CD4-positive, alpha-beta T cell treated with Interleukin-1 beta for 1 hour (primary cell): ENCODE results near the gene GPER1.
"Not testable (repeated sequence)": the region's sequence is repeated elsewhere in the genome, so short reads cannot be mapped to it uniquely, and the experiment has no call there.

Experiments used
- DNase-seq, 2 donors: peaks; one replicate each; pipeline ENCODE4 v3.0.0-alpha.2; 2020 to 2022

Gene GPER1

DNA sequence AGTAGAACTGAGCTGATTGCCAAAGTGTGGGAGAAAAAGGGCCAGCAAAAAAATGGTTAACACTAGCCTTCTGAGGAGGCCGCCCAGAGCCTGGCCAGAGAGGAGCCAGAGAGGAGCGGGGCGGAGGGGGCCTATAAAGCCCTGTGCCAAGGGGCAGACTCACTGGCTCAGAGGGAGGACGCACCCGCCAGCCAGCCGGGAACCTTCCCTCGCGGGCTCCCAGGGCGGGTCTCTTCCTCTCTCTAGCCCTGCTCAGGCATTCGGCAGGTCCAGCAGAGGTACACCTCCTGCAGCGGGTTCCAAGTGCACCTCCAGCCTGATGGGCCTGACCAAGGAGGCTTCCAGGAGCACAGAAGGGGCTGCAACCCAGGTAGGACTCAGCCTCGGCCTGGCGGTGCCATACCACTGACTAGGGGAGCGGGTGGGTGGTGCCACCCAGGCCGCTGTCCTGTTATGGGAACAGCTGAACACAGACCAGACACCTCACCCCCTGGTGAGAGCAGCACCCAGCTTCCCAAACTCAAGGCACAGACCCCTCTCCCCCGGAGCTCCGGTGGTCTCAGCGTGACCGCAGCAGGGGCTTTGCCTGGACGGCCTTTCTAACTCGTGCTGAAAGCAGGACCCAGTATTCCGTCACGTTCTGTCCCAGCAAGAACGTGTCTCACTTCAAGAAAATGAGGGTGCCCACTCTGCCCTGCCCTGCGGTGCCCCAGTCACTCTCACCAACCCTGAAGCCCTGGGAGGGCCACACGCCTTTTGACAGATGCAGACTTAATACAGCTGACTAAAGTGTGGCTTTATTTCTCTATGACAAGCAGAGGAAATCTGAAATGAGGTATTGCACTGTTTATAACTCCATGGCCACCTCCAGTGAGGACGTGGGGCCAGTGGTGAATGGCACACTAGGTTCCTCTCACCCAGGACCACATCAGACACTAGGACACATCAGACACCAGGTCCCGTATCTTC is at the start of gene GPER1:
TSS of gene GPER1 (plus strand) at position 162 of the 969 bp plus-strand sequence. CDS start 3,616 bp downstream, outside the sequence.
- no peak for DNase-seq

DNA sequence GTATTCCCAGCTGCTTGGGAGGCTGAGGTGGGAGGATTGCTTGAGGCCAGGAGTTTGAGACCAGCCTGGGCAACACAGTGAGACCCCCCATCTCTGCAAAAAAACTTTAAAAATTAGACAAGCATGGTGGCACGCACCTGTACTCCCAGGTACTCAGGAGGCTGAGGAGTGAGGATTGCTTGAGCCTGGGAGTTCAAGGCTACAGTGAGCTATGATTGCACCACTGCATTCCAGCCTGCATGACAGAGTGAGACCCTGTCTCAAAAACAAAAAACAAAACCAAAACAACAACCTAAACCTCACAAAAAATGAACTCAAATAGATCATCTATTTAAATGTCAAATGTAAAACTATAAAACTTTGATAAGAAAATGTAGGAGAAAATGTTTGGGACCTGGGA is 47.7 kb upstream of the GPER1 start:
- not testable (repeated sequence) for DNase-seq

DNA sequence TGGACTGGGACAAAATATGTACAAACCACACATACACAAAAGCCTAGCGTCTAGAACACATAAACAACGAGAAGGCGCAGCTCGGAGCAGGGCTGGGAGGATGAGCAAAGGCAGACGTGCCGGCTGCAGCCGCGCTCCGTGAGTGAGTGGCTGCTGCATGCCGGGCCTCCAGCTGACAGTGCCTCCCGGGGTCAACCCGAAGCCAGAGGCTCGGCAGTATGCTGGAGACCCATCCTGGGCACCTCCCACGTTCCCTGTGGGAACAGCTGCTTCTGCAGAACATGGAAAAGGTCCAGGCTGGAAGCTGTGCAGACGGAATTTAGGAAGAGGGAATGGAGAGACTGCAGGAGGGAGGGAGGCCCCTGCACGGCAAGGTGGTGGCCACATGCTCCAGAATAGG is 47.1 kb upstream of the GPER1 start:
- DNase-seq, result no peak

DNA sequence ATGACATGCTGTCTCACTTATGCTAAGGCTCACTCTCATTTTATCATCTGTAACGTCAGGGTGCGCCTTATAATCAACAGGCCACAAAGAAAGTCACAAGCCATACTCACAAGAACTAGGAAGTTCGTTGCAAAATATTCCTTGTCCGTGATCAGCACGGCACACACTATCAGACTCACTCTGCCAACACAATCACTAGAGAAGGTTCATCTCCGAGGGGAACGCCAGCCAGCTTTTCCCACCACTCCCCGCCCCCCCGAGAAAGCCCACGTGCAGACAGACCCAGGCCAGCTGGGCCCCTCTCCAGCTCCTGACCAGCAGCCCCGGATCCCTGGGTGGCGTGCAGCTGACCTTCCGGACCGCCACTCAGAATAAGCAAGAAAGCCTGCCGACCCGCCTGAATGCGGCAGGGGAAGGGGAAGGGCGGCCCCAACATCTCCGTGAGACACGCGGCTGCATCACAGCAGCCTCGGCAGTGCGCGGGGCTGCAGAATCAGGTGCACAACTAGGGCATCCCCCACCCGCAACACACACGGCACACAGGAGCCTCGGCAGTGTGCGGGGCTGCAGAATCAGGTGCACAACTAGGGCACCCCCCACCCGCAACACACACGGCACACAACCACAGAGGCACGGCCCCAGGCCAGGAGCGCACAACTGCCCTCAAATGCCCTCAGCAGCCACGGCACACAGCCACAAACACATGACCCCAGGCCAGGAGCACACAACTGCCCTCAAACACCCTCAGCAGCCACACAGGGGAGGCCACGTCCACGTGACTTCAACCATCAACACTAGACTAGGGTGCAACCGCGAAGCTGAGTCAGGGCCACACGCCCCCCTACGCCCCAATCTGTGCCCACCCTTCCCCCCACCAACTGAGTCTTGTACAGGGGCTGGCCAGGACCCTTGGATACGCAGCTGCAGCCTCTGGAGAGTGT is 46.1 kb upstream of the GPER1 start:
- peak; percentile 25 to 36 for DNase-seq

DNA sequence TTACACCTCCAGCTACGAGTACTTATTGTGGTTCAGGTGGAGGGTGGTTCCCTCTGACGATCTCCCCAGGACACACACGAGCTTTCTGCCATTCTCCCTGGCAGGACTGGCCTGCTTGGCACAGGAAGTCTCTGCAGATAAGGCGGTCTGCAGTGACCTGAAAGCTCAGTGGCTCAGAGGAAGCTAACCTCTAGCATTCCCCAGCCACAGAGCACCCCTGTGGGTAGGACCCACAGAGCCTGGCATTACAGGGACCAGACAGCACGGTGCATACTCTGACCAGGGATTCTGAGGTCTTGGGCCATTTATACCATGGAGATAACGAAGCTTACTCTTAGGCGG is 45.5 kb upstream of the GPER1 start:
- DNase-seq, result no peak

DNA sequence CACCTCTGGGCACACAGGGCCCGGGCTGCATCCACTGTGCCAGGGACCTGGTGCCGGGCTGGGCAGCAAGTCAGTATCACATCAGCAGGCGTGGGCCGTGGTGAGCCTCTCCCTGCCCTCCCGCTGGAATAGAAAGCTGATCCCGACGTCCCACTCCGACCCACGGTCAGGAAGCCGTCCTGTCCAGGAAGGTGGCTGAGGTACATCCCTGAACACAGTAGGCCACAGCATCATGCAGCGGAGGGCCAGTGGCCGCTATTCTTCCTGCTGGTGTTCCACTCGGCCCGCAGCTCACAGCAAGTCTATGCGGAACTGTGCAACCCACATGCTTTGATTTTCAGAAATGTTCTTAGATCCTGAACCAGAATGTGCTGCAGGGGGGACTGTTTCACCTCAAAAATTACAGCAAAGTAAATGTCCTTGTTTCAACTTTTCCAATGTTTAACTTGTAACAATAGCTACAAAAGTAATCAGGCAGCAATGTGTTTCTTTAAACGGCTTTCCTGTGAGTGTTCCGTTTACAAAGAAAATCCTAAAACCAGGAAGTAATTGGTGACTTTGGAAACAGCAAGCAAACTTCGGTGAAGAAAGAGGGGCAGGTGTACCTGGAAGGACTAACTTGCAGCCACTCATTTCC is 44.2 kb upstream of the GPER1 start:
- no peak for DNase-seq

DNA sequence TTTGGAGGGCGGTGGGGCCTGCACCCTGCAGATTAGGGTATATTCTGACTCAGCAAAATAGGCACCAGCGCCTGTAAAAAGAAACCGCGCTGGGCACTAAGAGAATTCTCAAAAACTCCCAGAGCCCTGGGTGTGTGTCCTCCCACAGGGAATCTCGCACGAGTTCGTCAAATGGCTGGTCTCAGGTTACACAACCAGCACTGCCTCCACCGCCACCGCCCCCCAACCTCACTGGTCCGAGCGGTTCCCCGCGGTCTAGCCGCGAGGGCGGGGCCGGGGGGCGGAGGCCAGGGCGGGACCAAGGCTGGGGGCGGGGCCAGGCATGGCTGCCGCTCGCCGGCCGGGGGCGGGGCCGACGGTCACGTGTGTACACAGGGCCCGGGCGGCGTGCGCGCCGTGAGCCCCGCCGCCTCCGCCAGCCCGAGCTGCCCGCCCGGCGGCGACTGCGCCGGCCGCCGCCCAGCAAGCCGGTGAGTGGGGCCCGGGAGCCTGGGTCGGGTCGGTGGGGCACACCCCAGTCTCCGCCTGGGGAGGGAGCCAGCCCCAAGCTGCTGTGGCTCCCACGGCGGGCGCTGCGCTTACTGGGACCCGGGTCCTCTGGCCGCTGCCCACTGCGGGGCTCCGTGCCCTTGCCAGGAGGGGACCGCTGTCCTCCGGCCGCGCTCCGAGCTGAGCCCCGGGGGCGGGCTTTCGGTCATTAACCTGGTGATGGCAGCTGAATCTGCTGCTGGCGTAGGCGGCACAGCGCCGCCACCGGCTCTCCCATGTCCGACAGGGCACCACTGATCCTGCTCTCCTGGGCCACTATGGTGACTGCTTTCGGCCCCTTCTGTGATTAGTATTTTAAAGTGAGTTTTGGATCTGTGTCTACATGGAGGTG is 43.5 kb upstream of the GPER1 start, which contains the start of gene GPR146:
TSS of gene GPR146 (plus strand) at position 358 of the 880 bp plus-strand sequence. CDS start 12,970 bp downstream, outside the sequence.
- DNase-seq, result peak; percentile 90 to 92

DNA sequence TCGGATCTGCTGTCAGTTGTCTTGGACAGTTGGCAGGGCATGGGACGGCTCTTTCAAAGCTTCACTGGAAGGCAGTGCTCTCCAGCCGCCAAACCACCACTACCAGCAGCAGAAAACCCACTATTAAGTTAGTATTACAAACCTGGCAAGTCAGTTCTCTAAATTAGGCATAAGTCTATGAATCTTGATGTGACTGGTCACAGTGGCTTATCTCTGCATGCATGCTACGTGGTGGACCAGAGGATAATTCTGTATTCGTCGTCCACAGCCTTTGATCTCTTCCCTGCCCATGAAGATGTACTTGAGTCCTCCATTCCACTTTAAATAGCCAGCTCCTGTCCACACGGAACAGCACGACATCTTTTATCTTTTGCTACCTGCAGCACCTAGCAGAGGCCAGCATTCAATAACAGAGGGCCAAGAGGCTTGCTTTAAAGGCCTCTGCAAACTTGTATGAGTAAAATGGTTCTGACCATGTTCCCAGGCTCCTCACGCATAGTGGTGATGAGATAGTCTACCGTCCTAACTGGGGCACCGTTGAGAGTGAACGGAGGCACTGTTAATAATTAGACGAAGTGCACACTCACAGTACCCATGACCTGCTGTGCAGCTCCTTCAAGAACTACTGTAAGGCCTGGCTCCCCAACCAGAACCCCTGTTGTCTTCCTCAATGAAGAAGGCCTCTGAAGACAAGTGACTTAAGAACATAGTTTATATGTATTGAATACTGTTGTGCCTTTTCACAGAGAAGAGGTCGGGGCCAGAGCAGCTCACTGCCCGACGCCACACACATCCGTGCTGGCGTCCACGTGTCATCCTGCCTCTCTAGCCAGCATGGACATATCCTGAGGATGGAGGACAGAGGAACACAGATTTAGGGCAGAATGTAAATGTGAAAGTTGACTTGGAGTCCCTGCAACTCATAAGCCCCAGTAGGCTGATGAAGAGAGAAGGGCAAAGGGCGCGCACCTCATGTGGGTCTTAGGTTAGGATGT is 42.5 kb upstream of the GPER1 start:
- no peak for DNase-seq

DNA sequence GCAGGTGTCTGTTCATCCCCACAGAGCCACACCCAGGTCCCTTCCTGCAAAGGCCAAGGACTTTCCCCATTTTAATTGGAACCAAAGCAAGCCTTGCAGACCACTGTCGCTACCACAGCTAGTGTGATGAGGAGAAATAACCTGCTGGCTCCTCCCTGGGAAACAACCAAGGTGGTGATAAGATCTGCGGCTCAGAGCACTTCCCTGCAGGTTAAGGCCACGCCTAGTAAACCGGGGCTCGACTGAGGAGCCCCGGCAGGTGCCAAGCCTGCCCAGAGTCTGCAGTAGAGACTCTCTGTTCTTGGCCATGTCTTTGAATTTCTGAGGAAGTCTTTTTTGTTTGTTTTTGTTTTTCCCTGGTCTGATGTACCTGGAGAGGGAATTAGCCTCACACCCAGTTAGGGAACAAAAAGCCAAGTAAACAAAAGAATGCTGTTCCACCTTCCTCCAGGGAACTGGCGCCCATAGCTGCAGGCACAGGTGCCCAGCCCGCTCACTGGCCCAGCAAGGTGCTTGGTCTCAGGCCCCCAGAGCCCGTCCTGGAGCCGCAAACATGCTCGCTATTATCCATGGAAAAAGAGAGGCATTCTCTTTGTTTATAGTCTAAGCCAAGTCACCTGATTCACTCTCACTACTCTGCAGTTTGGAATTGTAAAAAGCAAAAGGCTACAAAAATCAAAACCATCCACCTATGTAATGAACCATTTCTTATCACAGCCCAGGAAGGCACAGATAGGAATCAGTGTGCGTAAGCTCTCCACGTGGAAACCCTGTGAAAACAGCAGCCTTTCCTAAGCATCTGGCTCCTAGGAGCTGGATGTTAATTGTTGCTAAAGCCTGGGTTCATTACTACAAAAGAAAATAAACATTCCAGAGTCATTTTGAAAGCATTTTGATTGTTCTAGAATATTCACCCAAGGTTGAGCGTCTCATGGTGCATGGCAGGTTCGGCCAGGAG is 40.9 kb upstream of the GPER1 start:
- peak; percentile 57 to 78 for DNase-seq

DNA sequence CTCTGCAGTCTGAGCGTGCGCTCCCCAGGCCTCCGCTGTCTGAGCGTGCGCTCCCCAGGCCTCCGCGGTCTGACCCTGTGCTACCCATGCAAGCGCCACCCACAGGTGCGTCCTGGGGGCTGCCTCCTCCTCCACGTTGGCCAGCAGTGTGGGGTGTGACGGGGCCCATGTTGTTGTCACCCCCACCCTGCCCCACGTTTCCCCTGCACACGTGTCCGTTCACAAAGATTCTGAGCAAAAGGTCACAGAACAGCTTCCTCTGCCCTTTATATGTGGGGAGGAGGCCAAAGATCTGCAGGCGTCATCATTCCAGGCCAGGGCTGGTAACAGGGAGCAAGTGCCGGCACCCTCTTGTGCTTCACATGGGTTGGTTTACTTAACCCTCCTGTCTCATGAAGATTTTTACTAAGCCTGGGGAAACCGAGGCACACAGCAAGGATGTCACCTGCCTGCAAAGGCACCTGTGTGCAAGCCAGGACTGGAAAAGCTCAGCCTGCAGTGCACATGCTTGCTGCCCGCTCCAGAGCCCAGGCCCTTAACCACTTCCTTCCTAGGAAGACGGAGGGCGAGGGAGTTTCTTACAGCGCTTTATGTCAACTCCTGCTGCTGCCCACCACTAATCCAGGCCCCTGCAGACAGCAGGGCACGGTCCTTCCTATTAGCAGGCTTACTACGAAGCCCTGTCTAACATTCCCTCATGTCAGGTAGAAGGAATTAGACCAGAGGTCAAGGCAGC is 38.7 kb upstream of the GPER1 start:
- no peak for DNase-seq

DNA sequence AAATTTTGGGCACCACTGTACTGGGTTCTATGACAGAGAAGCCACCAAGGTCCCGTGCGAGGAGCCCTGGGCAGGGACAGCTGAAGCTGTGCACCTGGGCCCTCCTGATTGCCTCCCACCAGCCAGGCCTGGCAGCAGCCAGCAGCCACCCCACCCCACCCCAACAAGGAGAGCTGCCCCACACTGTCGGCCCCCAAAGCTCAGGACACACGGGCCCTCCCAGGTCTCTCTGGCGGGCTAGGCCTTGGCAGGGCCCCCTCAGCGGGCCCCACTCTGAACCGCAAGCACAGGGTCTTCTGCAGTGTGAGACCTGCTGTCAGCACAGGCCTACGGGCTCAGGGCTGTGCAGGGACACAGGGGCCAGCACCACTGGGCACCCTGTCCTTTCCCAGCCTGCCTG is 38.1 kb upstream of the GPER1 start:
- DNase-seq, result no peak

DNA sequence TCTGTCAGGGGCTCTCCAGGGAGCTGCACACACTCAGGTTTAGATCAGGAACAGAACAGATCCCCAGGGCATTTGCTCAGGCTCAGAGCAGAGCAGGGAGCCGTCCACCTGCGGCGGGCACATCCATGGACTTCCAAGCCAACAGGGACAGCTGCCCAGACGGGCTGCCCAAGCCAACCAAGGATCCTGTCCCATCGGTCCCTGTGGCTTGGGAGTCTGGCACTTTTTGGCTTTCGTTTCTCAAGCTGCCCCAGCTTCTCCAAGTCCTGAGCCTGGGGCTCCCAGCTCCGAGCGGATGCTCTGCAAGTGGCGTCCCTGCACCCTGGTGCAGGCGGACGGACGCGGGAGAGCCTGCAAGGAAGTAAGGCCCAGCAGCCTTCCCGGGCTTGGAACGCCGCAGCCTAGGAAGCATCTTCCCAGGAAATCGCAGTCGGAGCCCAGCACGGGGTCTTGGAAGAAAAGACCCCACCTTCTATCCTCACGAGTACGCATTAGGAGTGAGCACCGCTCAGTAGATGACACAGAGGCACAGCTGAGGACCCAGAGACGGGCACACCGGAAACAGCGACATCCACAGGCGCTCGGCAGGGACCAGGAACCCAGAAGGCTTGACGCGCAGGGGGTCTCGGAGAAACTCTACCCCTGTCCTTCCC is 37.5 kb upstream of the GPER1 start:
- DNase-seq, result no peak

DNA sequence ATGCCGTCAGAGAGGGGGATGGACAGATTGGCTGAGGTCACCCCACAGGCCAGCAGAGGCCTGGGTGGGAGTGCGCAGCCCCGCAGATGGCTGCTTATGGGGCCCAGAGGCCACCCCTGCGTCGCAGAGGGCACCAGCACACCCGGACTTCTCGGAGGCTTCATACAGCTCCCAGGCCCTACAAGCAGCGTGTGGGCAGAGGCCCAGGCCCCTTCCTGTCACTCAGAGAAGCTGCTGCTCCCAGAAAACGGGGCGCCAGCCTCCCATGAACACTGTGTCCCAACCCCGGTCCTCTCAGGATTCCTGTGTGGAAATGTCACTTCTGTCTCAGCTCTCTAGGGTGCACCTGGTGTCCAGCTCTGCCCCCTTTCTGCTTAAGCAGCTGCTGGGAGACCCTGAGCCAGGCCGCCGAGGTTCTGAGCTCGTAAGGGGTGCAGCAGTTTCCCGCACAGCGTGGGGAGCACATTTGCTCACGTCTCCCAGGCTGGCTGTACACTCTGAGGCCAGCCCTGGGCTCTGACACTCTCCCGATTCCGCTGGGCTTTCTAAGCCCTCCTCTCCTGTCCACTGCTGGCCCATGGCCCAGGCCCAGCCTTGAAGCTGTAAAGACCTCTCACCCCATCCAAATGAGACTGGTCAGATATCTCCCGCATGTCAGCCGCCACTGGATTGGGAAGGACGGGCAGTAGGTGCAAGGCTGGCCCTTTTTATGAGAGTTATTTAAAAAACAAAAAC is 36.8 kb upstream of the GPER1 start:
- DNase-seq, result no peak

DNA sequence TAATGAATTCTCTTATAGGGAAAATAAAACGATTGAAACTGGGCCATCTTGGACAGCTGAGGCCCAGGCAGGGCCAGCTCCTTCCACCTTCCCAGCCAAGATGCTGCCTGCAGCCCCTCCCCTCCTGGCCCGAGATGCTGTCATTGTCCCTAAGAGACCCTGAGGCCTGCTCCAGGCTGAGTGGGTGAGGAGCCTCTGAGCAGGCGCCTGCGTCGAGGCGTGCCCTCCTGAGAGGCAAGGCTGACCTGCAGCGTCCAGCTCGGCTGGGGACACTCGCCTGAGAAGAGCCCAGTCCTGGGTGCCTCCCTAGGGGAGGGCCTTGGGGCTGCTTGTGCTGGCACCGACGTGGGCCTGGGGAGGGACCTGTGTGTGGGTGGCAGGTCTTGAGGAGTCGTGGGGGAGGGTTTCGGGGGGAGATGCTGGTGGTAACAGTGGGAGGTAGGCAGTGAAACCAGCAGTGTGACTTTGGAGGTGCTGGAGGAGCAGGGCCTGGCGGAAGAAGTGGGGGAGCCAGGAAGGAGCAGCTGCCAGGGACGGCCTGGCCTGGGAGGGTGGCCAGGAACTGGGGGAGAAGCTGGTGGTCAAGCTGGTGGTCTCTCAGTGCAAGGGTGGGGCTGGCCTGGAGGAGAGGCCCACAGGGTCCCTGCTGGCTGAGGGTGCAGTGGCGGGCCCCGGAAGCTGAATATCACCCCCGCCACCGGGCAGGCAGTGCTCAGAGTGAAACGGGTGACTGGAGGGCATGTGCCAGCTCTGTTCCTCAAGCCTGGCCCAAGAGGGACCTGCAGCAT is 35.7 kb upstream of the GPER1 start:
- DNase-seq, result no peak

DNA sequence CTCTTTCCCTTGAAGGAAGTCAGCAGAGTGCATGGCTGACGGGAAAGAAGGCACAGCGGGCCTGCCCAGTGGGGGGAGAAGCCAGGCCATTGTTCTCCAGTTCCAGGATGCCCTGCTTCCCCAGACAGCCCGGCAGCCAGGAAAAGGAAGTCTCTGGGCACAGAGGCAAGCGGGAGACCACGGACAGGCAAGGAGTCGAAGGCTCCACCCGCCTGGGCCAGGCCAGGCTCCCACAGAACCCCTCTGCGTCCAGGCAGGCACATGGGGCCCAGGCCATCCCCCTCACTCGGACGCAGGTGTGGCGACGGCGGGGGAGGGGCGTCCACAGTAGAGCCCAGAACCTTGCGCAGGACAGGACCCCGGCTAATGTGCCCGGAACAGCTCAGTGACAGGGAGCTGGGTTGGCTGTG is 34.9 kb upstream of the GPER1 start:
- DNase-seq, result no peak

DNA sequence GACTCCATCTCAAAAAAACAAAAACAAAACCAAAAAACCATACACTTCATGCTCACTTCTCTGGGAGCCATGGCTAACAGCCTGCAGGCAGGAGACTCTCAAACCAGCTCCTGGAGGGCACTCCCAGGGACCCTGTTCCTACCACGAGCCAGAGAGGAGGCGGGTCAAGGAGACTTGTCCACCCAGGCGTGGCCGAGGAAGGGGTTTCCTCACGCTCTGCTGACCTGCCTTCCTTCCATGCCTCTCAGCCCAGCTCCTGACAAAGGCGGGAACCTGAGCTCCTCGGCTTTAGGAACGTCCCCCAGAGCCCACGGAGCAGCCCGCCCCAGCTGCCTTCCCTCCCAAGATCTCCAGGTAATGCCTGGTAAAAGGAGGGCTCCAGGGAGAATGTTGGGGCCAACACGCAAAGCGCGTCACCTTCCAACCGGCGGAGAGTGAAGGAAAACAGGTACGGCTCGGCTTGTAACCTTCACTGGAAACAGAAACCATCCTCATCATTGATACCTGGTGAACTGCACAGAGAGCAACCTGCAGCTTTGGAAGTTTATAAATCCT is 34.0 kb upstream of the GPER1 start:
- DNase-seq, result no peak
